Activated CD4-positive, alpha-beta memory T cell treated with anti-CD3 and anti-CD28 coated beads for 36 hours (primary cell): Measurements from ENCODE around the gene OR51A4. TPM values are rescaled to one million over a fixed set of nuclear protein-coding genes. Genes with fewer than 3 reads are reported as not detected.

ENCODE experiments used
- CTCF ChIA-PET: fragments of 350-600 bp; sonication (Branson Sonifier 250); formaldehyde crosslinking; loops from one replicate; lab custom pipeline; 2021; ENCODE audit warnings: antibody characterized with exemption, inconsistent platforms; lab: Charles Lee
- POLR2A ChIA-PET: fragments of 350-600 bp; sonication (Branson Sonifier 250); formaldehyde crosslinking; loops from one replicate; lab custom pipeline; 2021; ENCODE audit warnings: antibody characterized with exemption; lab: Charles Lee
- DNase-seq: peaks from one replicate; pipeline ENCODE4 v3.0.0-alpha.2; 2020
- H3K27ac Mint-ChIP-seq: one replicate; pipeline ENCODE4 v1.8.0; 2021; ENCODE audit warnings: mixed read lengths
- H3K27me3 Mint-ChIP-seq: one replicate; pipeline ENCODE4 v1.8.0; 2021; ENCODE audit warnings: mixed read lengths
- H3K36me3 Mint-ChIP-seq: one replicate; pipeline ENCODE4 v1.8.0; 2021; ENCODE audit warnings: mixed read lengths
- H3K4me1 Mint-ChIP-seq: one replicate; pipeline ENCODE4 v1.8.0; 2021; ENCODE audit warnings: low read depth, mixed read lengths
- H3K4me3 Mint-ChIP-seq: one replicate; pipeline ENCODE4 v1.8.0; 2021; ENCODE audit warnings: mild to moderate bottlenecking, mixed read lengths
- H3K9me3 Mint-ChIP-seq: one replicate; pipeline ENCODE4 v1.8.0; 2021; ENCODE audit warnings: mixed read lengths
- intact Hi-C: fragments of 100-400 bp; cut with micrococcal nuclease; formaldehyde crosslinking; loops from one replicate; pipeline ENCODE4 v1.15.1; 2023
- total RNA-seq, 2 experiments: library from RNA; stranded (reverse); gene quantifications; one replicate each; pipeline ENCODE4 v1.2.3, GENCODE V29; 2021

The OR51A4 gene
- total RNA-seq, 2 experiments from 2014 or later = not detected

- DNase-seq = no peak
- CTCF ChIA-PET = no interaction called here
- Mint-ChIP-seq H3K27me3 (peaks cover 6% of the 10 kb centered on the region), H3K36me3 (no peaks in the 10 kb centered on the region), H3K27ac (no peak overlapping the region), H3K9me3 (no peaks in the 10 kb centered on the region), H3K4me3 (no peak overlapping the region), H3K4me1 (no peaks in the 10 kb centered on the region)
- POLR2A ChIA-PET = no interaction called here
- intact Hi-C loops = no loop called here
These were observed 20.8 kb downstream of the OR51A4 start for GRCh38 chr11:4926608-4927007.

- no peaks in the 10 kb centered on the region for H3K9me3 Mint-ChIP-seq
- intact Hi-C loops = no loop called here
- H3K36me3 Mint-ChIP-seq = no peaks in the 10 kb centered on the region
- peaks cover 6% of the 10 kb centered on the region for H3K27me3 Mint-ChIP-seq
- no peak within 1 kb of the TSS for H3K4me3 Mint-ChIP-seq
- ChIA-PET POLR2A (no interaction called here), CTCF (no interaction called here)
- no peak for DNase-seq
- no peak within 1 kb of the TSS for H3K27ac Mint-ChIP-seq
- no peaks in the 10 kb centered on the region for H3K4me1 Mint-ChIP-seq
These were observed 23.2 kb downstream of the OR51A4 start, which contains the start of gene OR51G1 for GRCh38 chr11:4924239-4924638. Gene OR51G1 (minus strand): TSS chr11:4924339. CDS start chr11:4924339, 0 bp downstream.

- Mint-ChIP-seq H3K27ac (no peak overlapping the region), H3K4me1 (no peaks in the 10 kb centered on the region), H3K36me3 (no peaks in the 10 kb centered on the region), H3K4me3 (no peak overlapping the region), H3K27me3 (peaks cover 6% of the 10 kb centered on the region), H3K9me3 (no peaks in the 10 kb centered on the region)
- DNase-seq = no peak
- intact Hi-C loops = no loop called here
- ChIA-PET CTCF (no interaction called here), POLR2A (no interaction called here)
These were observed 25.1 kb downstream of the OR51A4 start for GRCh38 chr11:4922304-4922703.

- intact Hi-C loops = no loop called here
- Mint-ChIP-seq H3K27me3 (peaks cover 6% of the 10 kb centered on the region), H3K36me3 (no peaks in the 10 kb centered on the region), H3K9me3 (no peaks in the 10 kb centered on the region), H3K27ac (no peak overlapping the region), H3K4me3 (no peak overlapping the region), H3K4me1 (no peaks in the 10 kb centered on the region)
- POLR2A ChIA-PET = no interaction called here
- CTCF ChIA-PET = no interaction called here
- DNase-seq = no peak
These were observed 25.6 kb downstream of the OR51A4 start for GRCh38 chr11:4921796-4922195.

GRCh38 chr11:4919250-4919649, 28.2 kb downstream of the OR51A4 start, which contains the start of gene OR51G2:
Gene OR51G2 (minus strand): TSS chr11:4919350. CDS start chr11:4915663, 3,687 bp downstream.
- Mint-ChIP-seq H3K4me3 (no peak within 1 kb of the TSS), H3K27ac (no peak within 1 kb of the TSS), H3K27me3 (peaks cover 9% of the 10 kb centered on the region), H3K4me1 (no peaks in the 10 kb centered on the region), H3K36me3 (no peaks in the 10 kb centered on the region), H3K9me3 (no peaks in the 10 kb centered on the region)
- POLR2A ChIA-PET = no interaction called here
- no peak for DNase-seq
- CTCF ChIA-PET = no interaction called here
- intact Hi-C loops = no loop called here

- Mint-ChIP-seq H3K27me3 (peaks cover 3% of the 10 kb centered on the region), H3K4me3 (no peak overlapping the region), H3K4me1 (no peaks in the 10 kb centered on the region), H3K27ac (no peak overlapping the region), H3K9me3 (no peaks in the 10 kb centered on the region), H3K36me3 (no peaks in the 10 kb centered on the region)
- POLR2A ChIA-PET = no interaction called here
- CTCF ChIA-PET = no interaction called here
- intact Hi-C loops = no loop called here
- no peak for DNase-seq
These were observed 30.8 kb downstream of the OR51A4 start for GRCh38 chr11:4916581-4916980.

GRCh38 chr11:4903484-4903883, 43.9 kb downstream of the OR51A4 start, which contains the start of gene OR51A7:
Gene OR51A7 (plus strand): TSS chr11:4903783. CDS start chr11:4907370, 3,587 bp downstream.
- H3K4me3 Mint-ChIP-seq = no peak within 1 kb of the TSS
- no peaks in the 10 kb centered on the region for H3K27me3 Mint-ChIP-seq
- POLR2A ChIA-PET = no interaction called here
- no peaks in the 10 kb centered on the region for H3K4me1 Mint-ChIP-seq
- no peaks in the 10 kb centered on the region for H3K36me3 Mint-ChIP-seq
- no peak for DNase-seq
- intact Hi-C loops = no loop called here
- H3K27ac Mint-ChIP-seq = no peak within 1 kb of the TSS
- CTCF ChIA-PET = no interaction called here
- H3K9me3 Mint-ChIP-seq = no peaks in the 10 kb centered on the region

Other genes starting within 250 kb of the OR51A4 start
- gene OR51E2, start 249.8 kb downstream of the OR51A4 start, total RNA-seq = not detected
- not detected for gene MMP26, start 242.8 kb downstream of the OR51A4 start, total RNA-seq
- gene OR51F1, start 177.7 kb downstream of the OR51A4 start, total RNA-seq = not detected
- gene OR52R1, start 143.2 kb downstream of the OR51A4 start, total RNA-seq = not detected
- gene OR51F2, start 126.3 kb downstream of the OR51A4 start, total RNA-seq = not detected
- not detected for gene OR51S1, start 98.4 kb downstream of the OR51A4 start, total RNA-seq
- gene OR51T1, start 65.7 kb downstream of the OR51A4 start, total RNA-seq = not detected
- not detected for gene OR51A7, start 43.8 kb downstream of the OR51A4 start, total RNA-seq
- gene OR51G2, start 28.3 kb downstream of the OR51A4 start, total RNA-seq = not detected
- gene OR51G1, start 23.3 kb downstream of the OR51A4 start, total RNA-seq = not detected
- gene OR51A2, start 8.1 kb upstream of the OR51A4 start, total RNA-seq = not detected
- gene OR51L1, start 47.2 kb upstream of the OR51A4 start, total RNA-seq = not detected
- not detected for gene OR52J3, start 98.9 kb upstream of the OR51A4 start, total RNA-seq
- not detected for gene OR52E2, start 112.0 kb upstream of the OR51A4 start, total RNA-seq
- not detected for gene OR52E1, start 122.0 kb upstream of the OR51A4 start, total RNA-seq
- not detected for gene OR52A5, start 190.8 kb upstream of the OR51A4 start, total RNA-seq
- not detected for gene OR52A1, start 207.2 kb upstream of the OR51A4 start, total RNA-seq